ENCODE results near the gene TECTA. TPM values are rescaled to one million over a fixed set of nuclear protein-coding genes. Genes with fewer than 3 reads are reported as not detected.

The TECTA gene
- total RNA-seq, 1 donor from 2014 or later: 0.87 TPM

GRCh38 chr11:121214861-121215260 lies 113.8 kb downstream of the TECTA start:
- DNase-seq: no peak
- H3K9me3 ChIP-seq: no peaks in the 10 kb centered on the region
- intact Hi-C loops (cut with DNase I): no loop called here
- no peak for TF ChIP-seq CTCF (IDR thresholded peaks at IDR 0.05)
- H3K27me3 ChIP-seq: no peaks in the 10 kb centered on the region
- no peak overlapping the region for H3K27ac ChIP-seq
- no peaks in the 10 kb centered on the region for H3K36me3 ChIP-seq
- no peak overlapping the region for H3K4me3 ChIP-seq
- ATAC-seq: no peak
- H3K4me1 ChIP-seq: no peaks in the 10 kb centered on the region

- no peaks in the 10 kb centered on the region for H3K9me3 ChIP-seq
- no peak overlapping the region for H3K4me3 ChIP-seq
- H3K4me1 ChIP-seq: no peaks in the 10 kb centered on the region
- no peaks in the 10 kb centered on the region for H3K36me3 ChIP-seq
- no peak for TF ChIP-seq CTCF (IDR thresholded peaks at IDR 0.05)
- no peaks in the 10 kb centered on the region for H3K27me3 ChIP-seq
- intact Hi-C loops (cut with DNase I): no loop called here
- H3K27ac ChIP-seq: no peak overlapping the region
- ATAC-seq (no peak), DNase-seq (no peak)
Measured at GRCh38 chr11:121221496-121222200, 120.6 kb downstream of the TECTA start.

GRCh38 chr11:121223161-121223560 lies 122.1 kb downstream of the TECTA start:
- Histone ChIP-seq H3K4me3 (no peak overlapping the region), H3K9me3 (no peaks in the 10 kb centered on the region), H3K27ac (no peak overlapping the region), H3K4me1 (no peaks in the 10 kb centered on the region), H3K27me3 (no peaks in the 10 kb centered on the region), H3K36me3 (no peaks in the 10 kb centered on the region)
- no peak for TF ChIP-seq CTCF (IDR thresholded peaks at IDR 0.05)
- intact Hi-C loops (cut with DNase I): no loop called here
- ATAC-seq: no peak
- DNase-seq: no peak

- Histone ChIP-seq H3K36me3 (no peaks in the 10 kb centered on the region), H3K9me3 (no peaks in the 10 kb centered on the region), H3K4me3 (no peak overlapping the region), H3K27ac (no peak overlapping the region), H3K27me3 (no peaks in the 10 kb centered on the region), H3K4me1 (no peaks in the 10 kb centered on the region)
- no peak for ATAC-seq
- no peak for DNase-seq
- TF ChIP-seq CTCF (IDR thresholded peaks at IDR 0.05): no peak
- intact Hi-C loops (cut with DNase I): no loop called here
Measured at GRCh38 chr11:121225382-121225781, 124.3 kb downstream of the TECTA start.

- ATAC-seq: no peak
- no peak overlapping the region for H3K27ac ChIP-seq
- no peak for DNase-seq
- H3K4me1 ChIP-seq: no peaks in the 10 kb centered on the region
- H3K9me3 ChIP-seq: no peaks in the 10 kb centered on the region
- no peak for TF ChIP-seq CTCF (IDR thresholded peaks at IDR 0.05)
- no peaks in the 10 kb centered on the region for H3K36me3 ChIP-seq
- intact Hi-C loops (cut with DNase I): no loop called here
- no peaks in the 10 kb centered on the region for H3K27me3 ChIP-seq
- H3K4me3 ChIP-seq: no peak overlapping the region
Measured at GRCh38 chr11:121226415-121227263, 125.6 kb downstream of the TECTA start.

Measured in upper lobe of right lung (tissue), 1 donor.